ENCODE data around the gene FKBP5. TPM values are rescaled to one million over a fixed set of nuclear protein-coding genes. Genes with fewer than 3 reads are reported as not detected.

Gene FKBP5
- total and polyA plus RNA-seq, 2 donors (not counting 1 experiment from before 2014, with no cell fraction given): 10.9 to 16.3 TPM

DNA sequence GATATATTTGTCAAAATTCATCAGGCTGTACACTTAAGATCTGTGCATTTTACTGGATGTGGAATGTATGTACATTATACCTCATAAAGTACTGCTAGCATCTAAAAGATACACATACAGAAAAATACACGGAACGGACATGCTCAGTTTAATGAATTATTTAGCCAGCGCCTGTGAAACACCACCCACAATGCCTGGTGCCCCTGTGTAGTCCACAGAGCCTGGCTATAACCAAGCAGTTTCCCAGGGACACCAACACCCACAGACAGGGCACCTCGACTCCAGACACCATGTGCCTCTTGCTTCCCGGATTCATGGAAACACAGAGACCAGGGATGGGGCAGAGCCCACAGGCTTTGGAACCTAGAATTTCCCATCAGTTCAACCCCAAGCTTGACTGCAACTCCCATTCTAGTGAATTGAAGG, 30.7 kb upstream of the FKBP5 start:
- Histone ChIP-seq H3K9ac (ENCODE audit: insufficient read depth, low read length) (no peak overlapping the region), H3K27ac (ENCODE audit: insufficient read depth, low read length) (no peak overlapping the region)

DNA sequence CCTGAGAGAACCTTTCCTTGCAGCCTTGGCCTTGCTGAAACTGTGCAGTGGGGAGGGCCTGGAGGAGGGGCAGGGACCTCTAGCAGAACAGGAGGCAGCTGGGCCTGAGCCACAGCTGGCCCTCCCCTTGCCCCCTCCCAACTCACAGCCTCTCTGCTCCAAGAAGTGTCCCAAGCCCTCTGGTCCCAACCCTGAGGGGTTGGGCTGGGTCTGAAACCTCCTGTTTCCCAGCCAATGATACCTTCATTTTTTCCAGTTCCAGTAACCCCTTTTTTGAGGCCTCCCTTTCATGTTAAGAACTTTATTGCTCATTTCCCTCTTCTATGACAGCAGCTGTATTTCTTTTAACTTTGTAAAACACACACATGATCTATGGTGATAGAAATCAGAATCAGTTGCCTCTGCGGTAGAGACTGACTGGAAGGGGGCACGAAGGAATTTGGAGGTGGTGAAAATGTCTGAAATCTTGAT, 30.2 kb upstream of the FKBP5 start:
- no peaks in the 10 kb centered on the region for H4K20me1 ChIP-seq (ENCODE audit: control insufficient read depth, extremely low read depth, insufficient read depth, low read length)
- no peak overlapping the region for H2AFZ ChIP-seq (ENCODE audit: low read length)

More for the DNA sequence above, 30.7 kb upstream of the FKBP5 start:
- Histone ChIP-seq H3K9me3 (ENCODE audit: control insufficient read depth, insufficient read depth, low read depth, low read length) (no peaks in the 10 kb centered on the region), H3K27me3 (ENCODE audit: control insufficient read depth, insufficient read depth, low read length) (no peaks in the 10 kb centered on the region), H3K4me3 (replicated peaks in 1 of 4; ENCODE audit: control extremely low read depth in 1 of 4, insufficient read depth in 1 of 4, low read depth in 3 of 4, low read length in 4 of 4) (no peak overlapping the region), H3K36me3 (ENCODE audit: control insufficient read depth, insufficient read depth, low read length) (no peaks in the 10 kb centered on the region), H3K79me2 (ENCODE audit: control insufficient read depth, insufficient read depth, low read length) (no peaks in the 10 kb centered on the region), H3K4me1 (ENCODE audit: control insufficient read depth, extremely low read depth, insufficient read depth, low read length) (peaks cover 10% of the 10 kb centered on the region), H3K4me2 (ENCODE audit: extremely low read depth, insufficient read depth, low read length) (peak overlapping the region; percentile 27), H2AFZ (ENCODE audit: low read length) (peak overlapping the region; percentile 47), H4K20me1 (ENCODE audit: control insufficient read depth, extremely low read depth, insufficient read depth, low read length) (no peaks in the 10 kb centered on the region)
- TF ChIP-seq EZH2 (IDR thresholded peaks at IDR 0.05; ENCODE audit: low read length, missing control alignments): no peak
- TF ChIP-seq, protein P1, sequence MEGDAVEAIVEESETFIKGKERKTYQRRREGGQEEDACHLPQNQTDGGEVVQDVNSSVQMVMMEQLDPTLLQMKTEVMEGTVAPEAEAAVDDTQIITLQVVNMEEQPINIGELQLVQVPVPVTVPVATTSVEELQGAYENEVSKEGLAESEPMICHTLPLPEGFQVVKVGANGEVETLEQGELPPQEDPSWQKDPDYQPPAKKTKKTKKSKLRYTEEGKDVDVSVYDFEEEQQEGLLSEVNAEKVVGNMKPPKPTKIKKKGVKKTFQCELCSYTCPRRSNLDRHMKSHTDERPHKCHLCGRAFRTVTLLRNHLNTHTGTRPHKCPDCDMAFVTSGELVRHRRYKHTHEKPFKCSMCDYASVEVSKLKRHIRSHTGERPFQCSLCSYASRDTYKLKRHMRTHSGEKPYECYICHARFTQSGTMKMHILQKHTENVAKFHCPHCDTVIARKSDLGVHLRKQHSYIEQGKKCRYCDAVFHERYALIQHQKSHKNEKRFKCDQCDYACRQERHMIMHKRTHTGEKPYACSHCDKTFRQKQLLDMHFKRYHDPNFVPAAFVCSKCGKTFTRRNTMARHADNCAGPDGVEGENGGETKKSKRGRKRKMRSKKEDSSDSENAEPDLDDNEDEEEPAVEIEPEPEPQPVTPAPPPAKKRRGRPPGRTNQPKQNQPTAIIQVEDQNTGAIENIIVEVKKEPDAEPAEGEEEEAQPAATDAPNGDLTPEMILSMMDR (conservative IDR thresholded peaks at IDR 0.05 in 1 of 2, IDR thresholded peaks at IDR 0.05 in 1 of 2; ENCODE audit: low read depth in 1 of 2, low read length in 2 of 2): no peak
- DNase-seq (ENCODE audit: low read depth in 2 of 2): no peak

DNA sequence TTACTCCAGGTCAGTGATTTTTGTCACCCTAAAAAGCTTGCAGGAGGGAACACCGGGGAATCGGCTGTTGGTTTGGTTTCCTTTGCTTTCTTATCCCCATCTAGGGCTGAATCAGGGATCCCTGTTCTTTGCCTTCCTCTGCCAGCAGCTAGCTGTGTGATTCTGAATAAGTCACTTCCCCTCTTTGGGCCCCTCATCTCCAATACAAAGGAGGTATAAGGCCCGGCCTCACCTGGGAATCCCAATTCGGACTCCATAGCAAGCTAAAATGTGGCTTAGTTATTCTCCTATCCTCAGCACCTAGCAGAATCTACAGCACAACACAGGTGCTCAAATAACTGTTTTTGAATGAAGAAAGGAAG, 29.6 kb upstream of the FKBP5 start:
- H3K79me2 ChIP-seq (ENCODE audit: control insufficient read depth, insufficient read depth, low read length): no peaks in the 10 kb centered on the region
- TF ChIP-seq, protein P1 (conservative IDR thresholded peaks at IDR 0.05 in 1 of 2, IDR thresholded peaks at IDR 0.05 in 1 of 2; ENCODE audit: low read depth in 1 of 2, low read length in 2 of 2): no peak
- no peak for TF ChIP-seq EZH2 (IDR thresholded peaks at IDR 0.05; ENCODE audit: low read length, missing control alignments)
- H3K9me3 ChIP-seq (ENCODE audit: control insufficient read depth, insufficient read depth, low read depth, low read length): no peaks in the 10 kb centered on the region
- H3K4me3 ChIP-seq (replicated peaks in 1 of 4; ENCODE audit: control extremely low read depth in 1 of 4, insufficient read depth in 1 of 4, low read depth in 3 of 4, low read length in 4 of 4): no peak overlapping the region
- no peak overlapping the region for H3K4me2 ChIP-seq (ENCODE audit: extremely low read depth, insufficient read depth, low read length)
- no peaks in the 10 kb centered on the region for H3K27me3 ChIP-seq (ENCODE audit: control insufficient read depth, insufficient read depth, low read length)
- no peaks in the 10 kb centered on the region for H3K36me3 ChIP-seq (ENCODE audit: control insufficient read depth, insufficient read depth, low read length)
- H3K9ac ChIP-seq (ENCODE audit: insufficient read depth, low read length): no peak overlapping the region
- H2AFZ ChIP-seq (ENCODE audit: low read length): no peak overlapping the region
- H4K20me1 ChIP-seq (ENCODE audit: control insufficient read depth, extremely low read depth, insufficient read depth, low read length): no peaks in the 10 kb centered on the region
- H3K27ac ChIP-seq (ENCODE audit: insufficient read depth, low read length): no peak overlapping the region
- DNase-seq (ENCODE audit: low read depth in 2 of 2): no peak
- H3K4me1 ChIP-seq (ENCODE audit: control insufficient read depth, extremely low read depth, insufficient read depth, low read length): peaks cover 10% of the 10 kb centered on the region

More for the DNA sequence above, 30.2 kb upstream of the FKBP5 start:
- no peak for TF ChIP-seq EZH2 (IDR thresholded peaks at IDR 0.05; ENCODE audit: low read length, missing control alignments)
- TF ChIP-seq, protein P1 (conservative IDR thresholded peaks at IDR 0.05 in 1 of 2, IDR thresholded peaks at IDR 0.05 in 1 of 2; ENCODE audit: low read depth in 1 of 2, low read length in 2 of 2): no peak
- Histone ChIP-seq H3K4me2 (ENCODE audit: extremely low read depth, insufficient read depth, low read length) (no peak overlapping the region), H3K27ac (ENCODE audit: insufficient read depth, low read length) (no peak overlapping the region), H3K36me3 (ENCODE audit: control insufficient read depth, insufficient read depth, low read length) (no peaks in the 10 kb centered on the region), H3K4me1 (ENCODE audit: control insufficient read depth, extremely low read depth, insufficient read depth, low read length) (peaks cover 10% of the 10 kb centered on the region), H3K4me3 (replicated peaks in 1 of 4; ENCODE audit: control extremely low read depth in 1 of 4, insufficient read depth in 1 of 4, low read depth in 3 of 4, low read length in 4 of 4) (no peak overlapping the region), H3K9me3 (ENCODE audit: control insufficient read depth, insufficient read depth, low read depth, low read length) (no peaks in the 10 kb centered on the region), H3K27me3 (ENCODE audit: control insufficient read depth, insufficient read depth, low read length) (no peaks in the 10 kb centered on the region), H3K79me2 (ENCODE audit: control insufficient read depth, insufficient read depth, low read length) (no peaks in the 10 kb centered on the region), H3K9ac (ENCODE audit: insufficient read depth, low read length) (no peak overlapping the region)
- peak in 1 of 2 donors; percentile 34 for DNase-seq (ENCODE audit: low read depth in 2 of 2)

Measured in fibroblast of lung (primary cell).